ENCODE results near the gene FOXP1. TPM values are rescaled to one million over a fixed set of nuclear protein-coding genes. Genes with fewer than 3 reads are reported as not detected.

Gene FOXP1
- total RNA-seq, 1 donor from 2014 or later, result 41.2 TPM

- DNase-seq, result no peak
- H3K36me3 ChIP-seq, result no peaks in the 10 kb centered on the region
- intact Hi-C loops (cut with micrococcal nuclease), result no loop called here
- no peak overlapping the region for H3K27ac ChIP-seq (replicated peaks)
- H3K27me3 ChIP-seq (ENCODE audit: low read depth), result no peaks in the 10 kb centered on the region
- TF ChIP-seq, protein P1, sequence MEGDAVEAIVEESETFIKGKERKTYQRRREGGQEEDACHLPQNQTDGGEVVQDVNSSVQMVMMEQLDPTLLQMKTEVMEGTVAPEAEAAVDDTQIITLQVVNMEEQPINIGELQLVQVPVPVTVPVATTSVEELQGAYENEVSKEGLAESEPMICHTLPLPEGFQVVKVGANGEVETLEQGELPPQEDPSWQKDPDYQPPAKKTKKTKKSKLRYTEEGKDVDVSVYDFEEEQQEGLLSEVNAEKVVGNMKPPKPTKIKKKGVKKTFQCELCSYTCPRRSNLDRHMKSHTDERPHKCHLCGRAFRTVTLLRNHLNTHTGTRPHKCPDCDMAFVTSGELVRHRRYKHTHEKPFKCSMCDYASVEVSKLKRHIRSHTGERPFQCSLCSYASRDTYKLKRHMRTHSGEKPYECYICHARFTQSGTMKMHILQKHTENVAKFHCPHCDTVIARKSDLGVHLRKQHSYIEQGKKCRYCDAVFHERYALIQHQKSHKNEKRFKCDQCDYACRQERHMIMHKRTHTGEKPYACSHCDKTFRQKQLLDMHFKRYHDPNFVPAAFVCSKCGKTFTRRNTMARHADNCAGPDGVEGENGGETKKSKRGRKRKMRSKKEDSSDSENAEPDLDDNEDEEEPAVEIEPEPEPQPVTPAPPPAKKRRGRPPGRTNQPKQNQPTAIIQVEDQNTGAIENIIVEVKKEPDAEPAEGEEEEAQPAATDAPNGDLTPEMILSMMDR (IDR thresholded peaks at IDR 0.05; ENCODE audit: borderline replicate concordance), result no peak
- H3K4me3 ChIP-seq, result no peak overlapping the region
- H3K9me3 ChIP-seq (replicated peaks), result no peaks in the 10 kb centered on the region
- no peaks in the 10 kb centered on the region for H3K4me1 ChIP-seq
These were observed 260.0 kb downstream of the FOXP1 start for GRCh38 chr3:71323558-71323957.

DNA sequence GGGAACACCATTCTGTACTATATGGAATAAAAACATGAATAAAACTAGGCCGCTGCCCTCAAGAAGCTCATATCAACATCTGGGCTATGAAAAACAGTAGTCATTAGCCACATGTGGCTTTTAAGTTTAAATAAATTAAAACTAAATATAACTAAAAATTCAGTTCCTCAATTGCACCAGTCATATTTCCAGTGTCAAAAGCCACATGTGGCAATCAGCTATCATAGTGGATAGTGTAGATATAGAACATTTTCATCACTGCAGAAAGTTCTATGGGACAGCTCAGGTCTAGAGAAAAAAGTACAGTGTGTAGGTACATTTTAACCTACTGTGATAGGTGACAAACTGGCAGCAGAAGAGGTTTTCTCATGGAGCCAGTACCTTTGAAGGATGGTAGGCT is 261.4 kb downstream of the FOXP1 start:
- H3K27ac ChIP-seq (replicated peaks), result no peak overlapping the region
- H3K27me3 ChIP-seq (ENCODE audit: low read depth), result no peaks in the 10 kb centered on the region
- H3K36me3 ChIP-seq, result no peaks in the 10 kb centered on the region
- no peak for DNase-seq
- TF ChIP-seq, protein P1 (IDR thresholded peaks at IDR 0.05; ENCODE audit: borderline replicate concordance), result no peak
- H3K9me3 ChIP-seq (replicated peaks), result no peaks in the 10 kb centered on the region
- H3K4me3 ChIP-seq, result no peak overlapping the region
- intact Hi-C loops (cut with micrococcal nuclease), result no loop called here
- no peaks in the 10 kb centered on the region for H3K4me1 ChIP-seq

DNA sequence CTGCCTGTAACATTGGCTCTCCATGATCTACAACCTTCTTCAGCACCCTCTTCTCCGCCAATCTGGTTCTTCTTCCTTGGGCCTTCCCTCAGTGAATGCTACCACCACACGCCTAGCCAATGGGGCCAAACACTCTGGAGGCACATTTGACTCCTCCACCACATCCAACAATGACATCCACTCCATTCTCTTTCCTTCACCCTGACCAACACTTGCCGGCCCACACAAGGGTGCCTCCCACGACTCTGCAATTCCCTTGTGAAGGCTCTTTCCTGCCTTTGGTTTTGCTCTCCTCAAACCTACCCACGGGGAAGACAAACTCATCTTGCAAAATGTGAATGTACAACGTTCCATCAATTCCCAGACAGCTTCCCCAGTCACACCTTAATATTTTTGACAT is 263.8 kb downstream of the FOXP1 start:
- TF ChIP-seq, protein P1 (IDR thresholded peaks at IDR 0.05; ENCODE audit: borderline replicate concordance), result no peak
- no peaks in the 10 kb centered on the region for H3K4me1 ChIP-seq
- no peak overlapping the region for H3K4me3 ChIP-seq
- H3K36me3 ChIP-seq, result no peaks in the 10 kb centered on the region
- H3K27ac ChIP-seq (replicated peaks), result no peak overlapping the region
- no peaks in the 10 kb centered on the region for H3K9me3 ChIP-seq (replicated peaks)
- DNase-seq, result no peak
- no peaks in the 10 kb centered on the region for H3K27me3 ChIP-seq (ENCODE audit: low read depth)
- intact Hi-C loops (cut with micrococcal nuclease), result no loop called here

DNA sequence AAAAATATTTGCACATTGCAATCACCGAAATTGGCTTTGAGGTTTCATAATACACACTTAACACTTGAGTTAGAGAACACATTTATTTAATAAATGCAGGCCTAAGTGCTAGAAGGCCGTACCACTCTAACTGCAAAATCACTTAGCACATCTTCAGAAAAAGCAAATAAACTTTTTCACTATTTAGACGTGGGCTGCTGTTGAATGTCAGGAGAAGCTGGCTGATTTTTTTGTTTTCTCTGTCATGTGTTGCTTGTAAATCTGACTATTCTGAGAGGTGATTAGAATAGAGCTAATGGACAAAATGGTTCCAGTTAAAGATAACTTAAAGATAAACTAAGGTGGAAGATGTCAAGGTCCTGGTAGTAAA is 265.1 kb downstream of the FOXP1 start:
- H3K27ac ChIP-seq (replicated peaks), result no peak overlapping the region
- no peak overlapping the region for H3K4me3 ChIP-seq
- DNase-seq, result no peak
- H3K27me3 ChIP-seq (ENCODE audit: low read depth), result no peaks in the 10 kb centered on the region
- TF ChIP-seq, protein P1 (IDR thresholded peaks at IDR 0.05; ENCODE audit: borderline replicate concordance), result no peak
- H3K9me3 ChIP-seq (replicated peaks), result no peaks in the 10 kb centered on the region
- intact Hi-C loops (cut with micrococcal nuclease), result no loop called here
- no peaks in the 10 kb centered on the region for H3K36me3 ChIP-seq
- H3K4me1 ChIP-seq, result no peaks in the 10 kb centered on the region

GRCh38 chr3:71317749-71318457 is 265.6 kb downstream of the FOXP1 start:
- Histone ChIP-seq H3K27ac (replicated peaks) (no peak overlapping the region), H3K4me1 (no peaks in the 10 kb centered on the region), H3K27me3 (ENCODE audit: low read depth) (no peaks in the 10 kb centered on the region), H3K4me3 (no peak overlapping the region), H3K9me3 (replicated peaks) (no peaks in the 10 kb centered on the region), H3K36me3 (no peaks in the 10 kb centered on the region)
- DNase-seq, result no peak
- TF ChIP-seq, protein P1 (IDR thresholded peaks at IDR 0.05; ENCODE audit: borderline replicate concordance), result no peak
- intact Hi-C loops (cut with micrococcal nuclease), result no loop called here
